KBM-7 (cell line): Measurements from ENCODE around the gene FBLN2.

Source experiments
- DNase-seq: peaks from one replicate; pipeline ENCODE4 v3.0.0-alpha.2; 2015
- in situ Hi-C: fragments of 300-500 bp; cut with MboI; formaldehyde crosslinking; loops from 2 replicates; pipeline ENCODE4 v1.14.3; 2020; ENCODE audit warnings: low sequenced_read_pairs, low pct_unique_long_range_greater_than_20kb, mixed read lengths

The FBLN2 gene

GRCh38 chr3:13544951-13545651 lies 3.8 kb upstream of the FBLN2 start:
- DNase-seq, result no peak
- in situ Hi-C loops, result no loop called here

GRCh38 chr3:13545952-13546454 lies 2.9 kb upstream of the FBLN2 start:
- in situ Hi-C loops, result no loop called here
- DNase-seq, result no peak

GRCh38 chr3:13546667-13547171 lies 2.2 kb upstream of the FBLN2 start:
- in situ Hi-C loops, result no loop called here
- no peak for DNase-seq

GRCh38 chr3:13547591-13548371 lies 1.1 kb upstream of the FBLN2 start:
- no peak for DNase-seq
- in situ Hi-C loops, result no loop called here

GRCh38 chr3:13549623-13550422 lies 898 bp downstream of the FBLN2 start:
- no peak for DNase-seq
- in situ Hi-C loops, result no loop called here

- no peak for DNase-seq
- in situ Hi-C loops, result no loop called here
Observed at GRCh38 chr3:13550423-13550690, 1.4 kb downstream of the FBLN2 start.

DNA sequence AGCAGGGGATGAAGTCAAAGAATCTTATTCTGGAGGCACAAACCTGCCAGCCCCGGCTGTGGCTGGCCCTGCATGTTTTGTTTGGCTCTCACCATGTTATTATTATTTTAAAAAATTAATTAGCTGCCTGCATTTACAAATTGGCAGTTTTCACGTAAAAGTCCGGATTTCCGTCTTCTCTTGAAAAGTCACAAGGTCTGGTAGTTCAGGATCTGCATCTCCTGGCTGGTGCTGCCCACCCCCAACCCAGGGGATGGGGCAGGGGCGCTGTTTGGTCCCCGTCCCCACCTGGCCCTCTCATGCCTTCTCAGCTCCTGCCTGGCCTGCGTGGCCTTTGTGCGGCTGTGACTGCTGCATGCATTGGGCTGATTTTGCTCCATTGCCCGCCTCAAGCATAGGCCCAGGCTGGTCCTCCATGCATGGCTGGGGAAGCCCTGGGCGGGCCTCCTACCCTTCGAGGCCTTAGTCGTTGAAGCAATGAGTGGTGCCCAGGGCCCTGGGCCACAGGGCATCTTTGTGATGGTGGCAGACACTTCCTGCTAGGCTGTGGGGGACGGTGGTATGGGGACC lies 2.0 kb downstream of the FBLN2 start:
- DNase-seq, result no peak
- in situ Hi-C loops, result no loop called here

- in situ Hi-C loops, result no loop called here
- no peak for DNase-seq
Observed at GRCh38 chr3:13552857-13553652, 4.1 kb downstream of the FBLN2 start.

- in situ Hi-C loops, result no loop called here
- DNase-seq, result no peak
Observed at GRCh38 chr3:13553686-13554085, 4.8 kb downstream of the FBLN2 start.

- in situ Hi-C loops, result no loop called here
- DNase-seq, result no peak
Observed at GRCh38 chr3:13555753-13556152, 6.8 kb downstream of the FBLN2 start.

DNA sequence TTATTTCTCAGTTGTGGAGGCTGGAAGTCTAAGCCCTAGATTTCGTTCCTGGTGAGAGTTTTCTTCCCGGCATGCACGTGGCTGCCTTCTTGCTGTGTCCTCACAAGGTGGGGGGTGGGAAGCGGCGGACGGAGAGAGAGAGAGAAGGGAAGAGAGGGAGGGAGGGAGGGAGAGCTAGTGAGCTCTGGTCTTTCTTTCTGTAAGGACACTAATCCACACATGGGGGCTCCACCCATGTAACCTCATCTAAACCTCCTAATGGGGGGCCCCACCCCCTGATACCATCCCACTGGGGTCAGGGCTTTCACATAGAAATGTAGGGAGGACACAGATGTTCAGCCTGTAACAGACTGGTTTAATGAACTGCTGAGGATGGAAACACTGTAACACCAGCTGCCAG lies 7.3 kb downstream of the FBLN2 start:
- DNase-seq, result no peak
- in situ Hi-C loops, result no loop called here

DNA sequence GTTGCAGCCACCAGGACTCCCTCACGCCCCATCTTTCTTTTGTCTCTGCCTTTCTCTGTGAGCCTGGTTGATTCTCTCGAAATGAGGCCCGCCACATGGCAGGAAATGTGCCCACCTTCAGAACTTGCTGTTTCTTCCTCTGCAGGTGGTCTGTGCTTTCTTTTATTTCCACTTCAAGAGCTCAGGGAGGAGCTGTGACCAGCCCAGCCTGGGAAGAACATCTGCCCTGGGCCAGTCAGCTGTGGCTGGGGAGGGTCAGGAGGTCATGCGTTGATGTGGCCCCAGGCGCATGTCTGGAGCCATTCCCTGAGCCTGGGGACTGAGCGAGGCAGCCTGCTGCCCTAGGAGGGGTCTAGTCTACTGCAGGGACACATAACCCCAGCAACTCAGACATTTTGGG lies 8.0 kb downstream of the FBLN2 start:
- no peak for DNase-seq
- in situ Hi-C loops, result no loop called here

- DNase-seq, result no peak
- in situ Hi-C loops, result no loop called here
Observed at GRCh38 chr3:13557417-13557816, 8.5 kb downstream of the FBLN2 start.

DNA sequence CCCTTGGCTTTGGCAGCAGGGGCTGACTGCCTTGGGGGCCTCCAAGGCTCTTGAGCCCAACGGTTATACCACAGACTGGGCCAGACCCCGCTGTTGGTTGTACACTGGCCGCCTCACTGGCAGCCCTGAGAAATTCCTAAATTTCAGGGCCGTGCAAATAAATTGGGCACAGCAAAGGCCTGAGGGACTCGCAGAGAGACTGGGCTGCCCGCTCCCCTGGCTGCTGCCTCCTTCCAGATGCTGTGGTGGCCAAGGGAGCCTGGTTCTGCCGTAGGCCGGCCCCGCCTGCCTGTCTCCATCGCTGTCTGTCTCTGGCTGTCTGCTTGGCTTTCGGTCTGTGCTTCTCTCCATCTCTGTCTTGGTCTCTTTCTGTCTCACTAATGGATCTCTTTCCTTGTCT lies 9.0 kb downstream of the FBLN2 start:
- no peak for DNase-seq
- in situ Hi-C loops, result no loop called here

DNA sequence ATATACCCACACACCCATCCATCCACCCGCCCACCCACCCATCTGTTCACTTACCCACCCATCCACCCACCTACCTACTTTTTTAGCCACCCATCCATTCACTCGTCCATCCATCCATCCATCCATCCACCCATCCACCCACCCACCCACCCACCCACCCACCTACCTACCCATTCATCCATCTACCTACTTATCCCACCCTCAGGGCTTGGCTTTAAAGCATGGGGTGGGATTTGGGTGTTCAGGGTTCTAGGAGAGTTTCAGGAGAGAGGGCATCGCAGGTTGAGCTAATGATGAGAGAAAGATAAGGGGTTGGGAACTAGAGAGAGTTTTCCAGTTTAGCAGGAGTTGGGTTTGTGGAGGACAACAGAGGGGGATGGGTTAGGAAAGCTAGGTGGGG lies 9.7 kb downstream of the FBLN2 start:
- in situ Hi-C loops, result no loop called here
- DNase-seq, result no peak

DNA sequence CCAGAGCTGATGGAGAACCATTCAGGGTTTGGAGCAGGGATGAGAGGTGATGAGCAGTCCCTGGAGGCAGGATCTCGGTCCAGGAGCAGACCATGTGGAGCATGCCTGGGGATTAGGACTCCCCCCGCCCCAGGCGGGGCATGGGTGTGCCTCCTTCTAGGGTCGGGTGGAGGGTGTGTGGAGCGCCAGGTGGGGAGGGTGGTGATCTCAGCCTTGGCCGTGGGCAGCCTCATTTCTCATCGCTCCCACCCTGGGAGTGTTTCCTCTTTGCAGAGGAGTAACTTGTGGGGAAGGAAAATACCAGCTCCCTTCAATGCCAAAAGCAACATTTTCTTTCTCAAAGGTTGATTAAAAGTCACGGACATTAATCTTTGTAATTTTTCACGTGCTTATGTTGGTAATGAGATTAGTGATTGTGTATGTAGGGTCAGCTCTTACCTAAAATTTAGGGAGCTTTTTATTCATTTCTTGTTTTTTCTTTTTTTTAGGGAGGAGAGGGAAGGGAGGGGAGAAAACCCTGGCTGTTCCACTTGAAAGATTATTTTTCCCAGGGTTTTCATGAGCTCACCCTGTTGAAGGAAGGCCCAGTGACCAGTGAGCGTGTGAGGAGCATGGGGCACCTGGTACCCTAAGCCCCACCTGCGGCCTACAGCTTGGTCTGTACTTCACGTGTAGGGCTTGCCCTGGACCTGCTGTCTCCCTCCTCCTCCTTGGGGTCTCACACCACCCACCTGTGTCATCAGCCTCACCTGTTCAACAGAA lies 11.0 kb downstream of the FBLN2 start:
- DNase-seq, result no peak
- in situ Hi-C loops, result no loop called here

GRCh38 chr3:13561376-13561775 lies 12.5 kb downstream of the FBLN2 start:
- no peak for DNase-seq
- in situ Hi-C loops, result no loop called here

- in situ Hi-C loops, result no loop called here
- DNase-seq, result no peak
Observed at GRCh38 chr3:13561967-13562366, 13.0 kb downstream of the FBLN2 start.
